ENCODE measurements around the gene AS3MT.
"Not testable (repeated sequence)": the region's sequence is repeated elsewhere in the genome, so short reads cannot be mapped to it uniquely, and the experiment has no call there.

AS3MT gene

GRCh38 chr10:102869258-102870198 is at the start of gene AS3MT:
Gene AS3MT (plus strand): TSS chr10:102869470. CDS start chr10:102869593, 123 bp downstream.
- DNase-seq (ENCODE audit: low read depth in 2 of 2): no peak

GRCh38 chr10:102820008-102820407 is 49.3 kb upstream of the AS3MT start:
- DNase-seq (ENCODE audit: low read depth in 2 of 2): not testable (repeated sequence)

GRCh38 chr10:102822222-102822621 is 47.0 kb upstream of the AS3MT start:
- DNase-seq (ENCODE audit: low read depth in 2 of 2): no peak

GRCh38 chr10:102824664-102825063 is 44.6 kb upstream of the AS3MT start:
- DNase-seq (ENCODE audit: low read depth in 2 of 2): no peak

GRCh38 chr10:102826148-102826796 is 43.0 kb upstream of the AS3MT start:
- DNase-seq (ENCODE audit: low read depth in 2 of 2): no peak

GRCh38 chr10:102827597-102827975 is 41.7 kb upstream of the AS3MT start:
- no peak for DNase-seq (ENCODE audit: low read depth in 2 of 2)

GRCh38 chr10:102831322-102832071 is 37.8 kb upstream of the AS3MT start:
- no peak for DNase-seq (ENCODE audit: low read depth in 2 of 2)

GRCh38 chr10:102832248-102832647 is 37.0 kb upstream of the AS3MT start:
- no peak for DNase-seq (ENCODE audit: low read depth in 2 of 2)

- no peak for DNase-seq (ENCODE audit: low read depth in 2 of 2)
Measured at GRCh38 chr10:102832987-102833386, 36.3 kb upstream of the AS3MT start.

- DNase-seq (ENCODE audit: low read depth in 2 of 2): no peak
Measured at GRCh38 chr10:102834143-102834542, 35.1 kb upstream of the AS3MT start.

GRCh38 chr10:102835007-102835482 is 34.2 kb upstream of the AS3MT start:
- DNase-seq (ENCODE audit: low read depth in 2 of 2): peak; percentile 40 to 57

- DNase-seq (ENCODE audit: low read depth in 2 of 2): no peak
Measured at GRCh38 chr10:102837230-102837721, 32.0 kb upstream of the AS3MT start, which contains the start of gene CYP17A1. Gene CYP17A1 (minus strand): TSS chr10:102837413. CDS start chr10:102837361, 52 bp downstream.

- not testable (repeated sequence) for DNase-seq (ENCODE audit: low read depth in 2 of 2)
Measured at GRCh38 chr10:102838276-102838927, 30.9 kb upstream of the AS3MT start.

GRCh38 chr10:102841827-102842345 is 27.4 kb upstream of the AS3MT start:
- DNase-seq (ENCODE audit: low read depth in 2 of 2): no peak

- not testable (repeated sequence) for DNase-seq (ENCODE audit: low read depth in 2 of 2)
Measured at GRCh38 chr10:102843139-102843538, 26.1 kb upstream of the AS3MT start.

GRCh38 chr10:102844190-102844776 is 25.0 kb upstream of the AS3MT start:
- not testable (repeated sequence) for DNase-seq (ENCODE audit: low read depth in 2 of 2)

- DNase-seq (ENCODE audit: low read depth in 2 of 2): no peak
Measured at GRCh38 chr10:102845352-102845902, 23.8 kb upstream of the AS3MT start.

- DNase-seq (ENCODE audit: low read depth in 2 of 2): no peak
Measured at GRCh38 chr10:102850025-102850518, 19.2 kb upstream of the AS3MT start.

GRCh38 chr10:102853237-102853636 is 16.0 kb upstream of the AS3MT start:
- DNase-seq (ENCODE audit: low read depth in 2 of 2): not testable (repeated sequence)

Measured in stimulated activated CD8-positive, alpha-beta memory T cell treated with anti-CD3 and anti-CD28 coated beads, Interleukin-15, amount 100 ng/mL, for 4 hours (primary cell).